RWPE1 (cell line): ENCODE measurements around the gene NUP205.

Experiments
- CTCF ChIA-PET: fragments of 350-600 bp; sonication (Branson Sonifier 250); formaldehyde crosslinking; extraction: SDS; loops from one replicate; lab custom pipeline; 2021; lab: Yijun Ruan, JAX
- POLR2A ChIA-PET: fragments of 400-600 bp; formaldehyde crosslinking; extraction: SDS; loops from one replicate; lab custom pipeline; 2020; ENCODE audit warnings: antibody characterized with exemption; ENCODE audit not compliant: low non-redundant PET; lab: Yijun Ruan, JAX
- DNase-seq: peaks from one replicate; pipeline ENCODE4 v3.0.0; 2012; ENCODE audit warnings: low spot score
- H3K27ac ChIP-seq: fragments of 450-650 bp; 2 replicates; pipeline ENCODE4 v1.5.1; 2017
- CTCF ChIP-seq: fragments of 450-650 bp; conservative IDR thresholded peaks from 2 replicates; pipeline ENCODE4 v1.5.1; 2017; ENCODE audit warnings: low read depth, mild to moderate bottlenecking

The NUP205 gene

GRCh38 chr7:135661311-135662122 lies 103.8 kb downstream of the NUP205 start:
- CTCF ChIA-PET, result interaction anchor here (1.1 to 1.4 kb wide), 4 partner anchors 9 to 13 kb away, joined by 3 to 5 read pairs (median 3); no protein-coding TSS in a partner anchor
- peak; percentile 46 for DNase-seq
- POLR2A ChIA-PET, result no interaction called here
- peak overlapping the region; percentile 97 for H3K27ac ChIP-seq
- no peak for TF ChIP-seq CTCF

GRCh38 chr7:135662123-135662372 lies 104.3 kb downstream of the NUP205 start:
- DNase-seq, result no peak
- CTCF ChIA-PET, result interaction anchor here (1.1 to 1.4 kb wide), 4 partner anchors 9 to 13 kb away, joined by 3 to 5 read pairs (median 3); no protein-coding TSS in a partner anchor
- TF ChIP-seq CTCF, result peak; percentile 84
- POLR2A ChIA-PET, result no interaction called here
- peak overlapping the region; percentile 97 for H3K27ac ChIP-seq

- CTCF ChIA-PET, result interaction anchor here (0.6 to 1.4 kb wide), 5 partner anchors 9 to 492 kb away, joined by 3 to 5 read pairs (median 3); no protein-coding TSS in a partner anchor
- H3K27ac ChIP-seq, result peak within 1 kb of the TSS; percentile 97
- POLR2A ChIA-PET, result interaction anchor here (0.7 kb wide), 1 partner anchor 29 kb away, joined by 5 read pairs; no protein-coding TSS in a partner anchor
- peak; percentile 29 for TF ChIP-seq CTCF
- DNase-seq, result peak; percentile 89
These were observed 104.8 kb downstream of the NUP205 start, which contains the start of gene STMP1 for GRCh38 chr7:135662373-135663114. Gene STMP1 (plus strand): TSS chr7:135662514.

- H3K27ac ChIP-seq, result peak overlapping the region; percentile 97
- no peak for DNase-seq
- POLR2A ChIA-PET, result interaction anchor here (0.7 kb wide), 1 partner anchor 373 kb away, joined by 9 read pairs; no protein-coding TSS in a partner anchor
- TF ChIP-seq CTCF, result no peak
- CTCF ChIA-PET, result interaction anchor here (0.7 kb wide), 1 partner anchor 188 kb away, joined by 4 read pairs; no protein-coding TSS in a partner anchor
These were observed 106.4 kb downstream of the NUP205 start for GRCh38 chr7:135664046-135664589.

- CTCF ChIA-PET, result no interaction called here
- POLR2A ChIA-PET, result no interaction called here
- H3K27ac ChIP-seq, result no peak overlapping the region
- no peak for TF ChIP-seq CTCF
- no peak for DNase-seq
These were observed 107.3 kb downstream of the NUP205 start for GRCh38 chr7:135665042-135665441.

- ChIA-PET CTCF (no interaction called here), POLR2A (no interaction called here)
- TF ChIP-seq CTCF, result no peak
- H3K27ac ChIP-seq, result peak overlapping the region; percentile 35
- no peak for DNase-seq
These were observed 108.4 kb downstream of the NUP205 start for GRCh38 chr7:135666156-135666555.
